DMS 273 (cell line): ENCODE results near the gene TFG.

Experiments
- DNase-seq: peaks from one replicate; lab custom pipeline; 2025; ENCODE audit not compliant: unreplicated experiment; lab: John Stamatoyannopoulos, UW

Gene TFG

DNA sequence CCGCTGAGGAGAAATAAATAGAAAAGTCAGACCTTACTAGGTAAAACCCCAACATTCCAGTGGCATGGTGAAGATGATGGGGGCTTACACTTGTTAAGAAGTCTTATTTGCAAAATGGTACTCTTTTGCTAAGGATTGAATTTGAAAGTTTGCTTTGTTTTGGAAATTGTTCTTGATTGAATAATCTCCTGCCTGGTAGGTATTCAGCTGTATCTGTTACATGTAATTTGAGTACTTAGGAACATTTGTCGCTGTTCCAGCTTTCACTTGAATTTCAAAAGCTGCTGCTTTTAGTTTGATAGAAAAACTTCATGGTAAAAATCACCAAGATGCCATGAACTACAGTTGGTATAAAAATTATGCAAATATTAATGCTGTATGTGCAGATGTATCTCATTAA, 44.6 kb downstream of the TFG start:
- DNase-seq: peak; percentile 44

DNA sequence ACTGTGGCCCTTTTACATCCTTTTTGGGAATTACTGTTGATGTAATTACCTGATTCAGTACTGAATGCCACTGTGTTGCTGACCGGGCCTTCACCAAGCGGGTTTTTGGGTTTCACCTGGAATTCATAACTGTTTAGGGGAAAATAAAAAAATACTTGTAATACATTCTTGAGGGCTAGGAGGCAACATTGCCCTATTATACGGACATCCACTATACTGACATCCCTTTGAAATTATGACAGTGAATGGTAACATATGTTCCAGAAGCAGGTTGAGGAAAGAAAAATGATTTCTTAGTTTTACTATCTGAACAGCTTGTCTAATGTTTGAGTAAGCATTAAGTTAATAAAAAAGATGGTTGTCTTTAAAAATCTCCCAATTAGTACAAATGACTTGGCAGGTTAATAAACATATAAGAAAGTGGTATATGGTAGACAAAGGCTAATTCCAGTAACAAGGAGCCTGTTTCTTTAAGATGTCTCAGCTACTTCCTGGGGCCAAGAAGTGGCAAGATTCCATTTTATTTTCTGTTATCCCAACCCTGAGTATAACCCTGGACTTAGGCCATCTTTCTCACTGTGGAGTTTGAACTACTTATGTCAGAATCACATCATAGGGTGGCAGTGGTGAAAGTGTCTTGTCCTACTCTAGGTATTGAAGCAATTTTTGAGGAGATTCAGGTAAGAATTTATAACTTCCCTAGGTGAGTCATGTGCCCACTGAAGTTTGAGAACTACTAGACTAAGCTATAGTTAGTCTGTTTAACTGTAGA, 45.5 kb downstream of the TFG start:
- no peak for DNase-seq

- no peak for DNase-seq
Measured at GRCh38 chr3:100756441-100756840, 47.1 kb downstream of the TFG start.

- peak; percentile 13 for DNase-seq
Measured at GRCh38 chr3:100759159-100759558, 49.9 kb downstream of the TFG start.

DNA sequence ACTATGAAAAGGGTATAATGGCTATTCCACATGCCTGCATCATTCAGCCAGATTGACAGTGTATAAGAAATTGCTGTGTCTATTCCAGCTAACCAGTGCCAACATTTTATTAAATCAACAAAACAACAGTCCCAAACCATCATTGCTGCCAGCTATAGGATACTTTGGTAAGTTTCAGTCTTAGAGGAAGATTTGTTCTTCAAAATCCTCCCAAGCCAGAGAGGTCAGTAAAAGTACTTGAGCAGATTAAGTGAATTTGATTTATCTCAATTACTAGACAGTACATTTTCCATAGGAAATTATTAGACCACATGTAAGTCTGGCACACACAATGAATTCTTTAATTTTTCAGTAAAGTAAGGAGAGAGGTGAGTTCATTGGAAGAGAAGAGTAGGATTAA, 50.7 kb downstream of the TFG start:
- DNase-seq: no peak

DNA sequence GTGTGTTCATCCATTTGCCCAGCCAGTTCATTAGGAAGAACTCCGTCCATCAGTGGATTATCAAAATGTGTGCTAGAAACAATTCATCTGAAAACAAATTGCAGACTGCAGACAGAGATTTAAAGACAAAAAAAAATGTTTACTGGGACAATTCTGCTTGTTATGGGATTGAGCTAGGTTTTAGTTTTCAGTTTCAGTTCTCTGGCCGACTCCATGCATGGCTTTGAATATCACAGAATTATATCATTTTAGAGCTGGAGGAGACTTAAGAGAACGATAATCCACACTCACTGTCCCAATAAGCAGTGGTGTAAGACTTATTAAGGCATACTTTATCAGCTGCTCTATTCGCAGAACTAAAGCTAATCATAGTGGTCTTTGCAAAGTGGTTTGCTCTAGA, 51.1 kb downstream of the TFG start:
- no peak for DNase-seq

GRCh38 chr3:100761211-100761942, 52.1 kb downstream of the TFG start:
- peak; percentile 48 for DNase-seq

- no peak for DNase-seq
Measured at GRCh38 chr3:100761951-100762350, 52.7 kb downstream of the TFG start.

DNA sequence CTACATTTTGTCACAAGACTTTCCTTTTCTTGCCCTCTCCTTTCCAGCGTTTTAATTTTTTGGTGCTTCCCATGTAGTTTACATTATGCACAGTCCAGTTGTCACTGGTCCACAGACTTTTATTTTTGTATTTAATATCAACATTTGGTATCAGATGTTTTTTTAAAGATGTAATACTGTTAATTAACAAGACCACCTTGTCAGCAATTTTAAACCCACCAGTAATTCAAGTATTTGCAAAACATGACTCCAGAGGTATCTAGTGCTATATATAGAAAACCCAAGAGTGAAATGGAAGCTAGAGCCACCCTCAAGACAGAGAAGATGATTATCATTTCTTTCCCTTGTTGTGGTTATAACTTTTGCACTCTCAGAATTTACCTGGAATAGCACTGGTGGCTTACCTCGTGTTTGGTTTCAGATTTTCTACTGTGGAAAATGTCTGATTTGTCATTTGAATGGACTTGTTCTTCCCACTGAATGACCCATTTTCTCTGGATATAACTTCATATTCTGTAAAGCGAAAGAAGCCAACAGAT, 56.2 kb downstream of the TFG start:
- DNase-seq: no peak

DNA sequence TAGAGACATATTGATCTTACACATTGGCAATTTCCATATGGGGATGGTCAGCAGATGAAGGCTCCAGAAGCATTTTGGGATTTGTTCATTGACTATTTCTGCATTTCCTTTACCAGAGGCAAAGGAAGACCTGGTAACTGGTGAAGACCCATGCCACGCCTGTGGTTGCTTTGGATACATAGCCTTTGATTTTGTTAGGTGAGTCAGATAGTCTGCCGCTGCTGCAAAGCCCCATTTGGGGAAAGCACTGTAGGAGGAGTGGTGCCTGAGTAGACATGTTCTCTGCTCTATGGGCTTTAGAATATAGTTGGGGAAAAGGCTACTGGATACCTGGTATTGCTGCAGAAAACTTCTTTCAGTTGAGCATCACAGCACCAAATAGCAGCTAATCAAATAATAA, 56.8 kb downstream of the TFG start:
- DNase-seq: no peak

GRCh38 chr3:100769693-100770092, 60.4 kb downstream of the TFG start:
- DNase-seq: no peak

GRCh38 chr3:100775226-100775625, 65.9 kb downstream of the TFG start:
- DNase-seq: no peak

DNA sequence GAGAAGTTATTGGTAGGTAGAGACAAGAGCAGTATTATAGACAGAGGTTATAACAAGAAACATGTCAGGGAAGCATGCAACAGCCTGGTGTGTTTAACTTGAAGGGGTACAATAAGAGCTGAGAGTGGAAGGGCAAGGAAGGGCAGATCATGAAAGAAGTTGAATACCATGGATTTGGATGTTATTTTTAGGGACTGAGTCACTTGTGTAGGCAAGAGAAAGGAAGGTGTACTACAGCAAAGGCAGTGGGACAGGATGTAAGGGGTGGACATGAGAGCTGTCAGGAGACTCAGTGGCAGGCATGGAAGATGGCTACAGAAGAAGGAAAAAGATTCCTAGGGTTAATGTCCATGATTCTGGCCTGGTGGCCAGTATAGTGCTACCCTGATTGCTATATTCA, 66.4 kb downstream of the TFG start:
- no peak for DNase-seq

GRCh38 chr3:100776097-100776729, 66.9 kb downstream of the TFG start:
- DNase-seq: no peak

DNA sequence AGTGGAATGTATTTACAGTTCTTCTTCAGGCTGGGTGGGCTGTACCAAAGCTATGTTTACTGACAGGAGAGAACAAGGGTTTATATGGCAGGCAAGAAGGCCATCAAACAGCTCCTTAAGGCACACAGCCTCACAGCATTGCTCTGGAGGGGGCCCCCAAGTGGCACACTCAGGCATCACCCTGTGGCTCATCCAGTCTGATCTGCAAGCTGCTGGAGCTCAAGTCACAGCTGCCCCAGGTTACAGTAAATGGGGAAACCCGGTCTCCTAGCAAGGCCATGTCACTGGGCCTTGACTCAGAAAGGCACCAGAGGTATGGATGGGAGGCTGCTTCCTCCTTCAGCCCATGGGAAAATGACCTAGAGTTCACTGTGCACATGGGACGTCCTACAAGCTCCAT, 67.5 kb downstream of the TFG start:
- peak; percentile 17 for DNase-seq

- DNase-seq: no peak
Measured at GRCh38 chr3:100777271-100777670, 68.0 kb downstream of the TFG start.

DNA sequence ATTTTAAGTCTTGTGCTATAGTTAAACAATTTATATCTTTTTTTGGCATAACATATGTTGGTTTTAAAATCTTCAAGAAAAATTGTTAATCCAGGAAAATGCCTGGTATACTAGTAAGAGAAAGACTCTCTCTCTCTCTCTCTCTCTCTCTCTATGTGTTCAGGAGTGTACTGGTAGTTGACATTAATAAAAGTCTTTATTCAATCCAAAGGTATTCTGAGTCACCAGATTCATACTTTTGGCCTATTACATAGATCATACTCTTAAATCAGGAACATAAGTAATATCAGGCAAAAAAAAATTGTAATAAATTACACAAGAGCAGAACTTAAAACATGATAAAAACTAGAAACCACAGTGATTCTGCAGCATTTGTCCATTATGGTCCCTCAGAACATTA, 70.2 kb downstream of the TFG start:
- DNase-seq: no peak

GRCh38 chr3:100780071-100780622, 70.9 kb downstream of the TFG start:
- DNase-seq: no peak

DNA sequence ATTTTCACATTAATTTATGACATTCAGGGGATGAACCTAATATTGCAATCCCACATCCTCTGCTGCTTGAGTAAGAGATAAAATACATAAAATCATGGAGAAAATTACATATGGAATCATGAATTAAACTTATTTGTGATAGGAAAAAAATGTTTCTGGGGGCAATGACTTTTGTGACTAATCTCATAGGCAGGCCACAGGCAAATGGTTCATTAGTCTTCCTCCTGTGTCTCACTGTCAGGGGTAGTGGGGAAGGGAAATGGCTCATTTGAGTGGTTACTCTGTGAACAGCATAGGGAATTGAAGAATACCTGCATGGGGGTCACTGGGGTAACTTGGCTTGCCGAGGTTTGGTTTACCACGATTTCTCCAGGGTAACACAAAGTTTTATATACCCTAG, 72.0 kb downstream of the TFG start:
- no peak for DNase-seq

DNA sequence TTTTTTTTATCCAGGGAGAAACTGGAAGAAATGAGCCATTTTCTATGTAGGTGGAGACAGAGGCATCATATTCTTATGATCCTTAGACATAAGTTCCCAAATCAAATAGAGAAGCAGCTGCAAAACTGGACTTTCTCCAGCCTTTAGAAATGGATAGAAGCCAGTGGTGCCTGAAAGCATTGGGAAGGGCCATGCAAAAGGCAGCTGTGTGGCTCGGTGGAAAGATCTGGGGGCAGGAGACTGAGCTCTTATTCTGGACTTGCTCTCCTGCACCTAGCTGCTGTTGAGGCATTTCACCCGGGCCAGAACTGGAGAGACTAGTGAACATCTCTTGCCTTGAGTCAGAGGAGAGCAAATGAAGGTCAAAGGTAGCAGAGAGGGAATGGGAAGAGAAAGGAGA, 73.1 kb downstream of the TFG start:
- DNase-seq: no peak

- DNase-seq: peak; percentile 19
Measured at GRCh38 chr3:100782906-100783305, 73.6 kb downstream of the TFG start.

DNA sequence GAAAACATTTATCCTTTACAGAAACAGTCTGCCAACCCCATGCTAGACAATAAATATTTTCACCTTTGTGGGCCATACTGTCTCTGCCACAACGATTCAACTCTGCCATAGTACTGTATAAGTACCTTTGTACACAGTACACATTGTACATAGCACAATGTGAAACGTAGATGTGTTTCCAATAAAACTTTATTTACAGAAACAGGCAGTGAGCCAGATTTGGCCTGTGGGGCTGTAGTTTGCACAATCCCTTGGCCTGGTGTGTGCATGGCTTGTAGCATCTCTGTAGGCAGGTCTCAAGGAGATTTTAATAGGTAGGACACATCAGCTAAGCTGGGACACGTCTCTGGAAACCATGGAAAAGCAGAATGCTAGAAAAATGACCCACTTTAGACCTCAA, 74.3 kb downstream of the TFG start:
- no peak for DNase-seq
